HEK293 (cell line): Measurements from ENCODE around the gene GCSAM.

Source experiments
- CTCF ChIA-PET: fragments of 350-600 bp; formaldehyde crosslinking; extraction: SDS; loops from one replicate; lab custom pipeline; 2021; ENCODE audit warnings: antibody characterized with exemption; lab: Yijun Ruan, JAX
- POLR2A ChIA-PET: fragments of 300-600 bp; formaldehyde crosslinking; extraction: SDS; loops from one replicate; lab custom pipeline; 2020; ENCODE audit warnings: antibody characterized with exemption, inconsistent platforms; lab: Yijun Ruan, JAX
- H3K27ac ChIP-seq: fragments of 200-500 bp; sonication (Bioruptor generic); 2 replicates; pipeline ENCODE4 v1.5.1; 2014; ENCODE audit warnings: low read depth, low read length, control low read depth, inconsistent platforms; ENCODE audit errors: extremely low read depth
- H3K36me3 ChIP-seq, 2 experiments: fragments of 200-500 bp in 1 of 2; sonication (Bioruptor generic) in 1 of 2; 1 replicate in 1 of 2; 2 replicates in 1 of 2; pipeline ENCODE4 v1.5.1; 2014 to 2017; ENCODE audit warnings: inconsistent platforms in 2 of 2, low read length in 2 of 2; ENCODE audit not compliant: control insufficient read depth in 2 of 2, insufficient read depth in 1 of 2
- H3K4me1 ChIP-seq: fragments of 200-500 bp; sonication (Bioruptor generic); 2 replicates; pipeline ENCODE4 v1.5.1; 2014; ENCODE audit warnings: mild to moderate bottlenecking, low read length, inconsistent platforms; ENCODE audit not compliant: control insufficient read depth, insufficient read depth
- H3K4me3 ChIP-seq: 2 replicates; pipeline ENCODE4 v1.5.1; 2011; ENCODE audit warnings: low read depth, mild to moderate bottlenecking, control low read depth, low read length, moderate library complexity
- H3K9me3 ChIP-seq: fragments of 200-500 bp; sonication (Bioruptor generic); 2 replicates; pipeline ENCODE4 v1.5.1; 2014; ENCODE audit warnings: low read depth, low read length, inconsistent platforms; ENCODE audit not compliant: control insufficient read depth, insufficient read depth
- HOXD13 ChIP-seq: sonication (generic); formaldehyde crosslinking; IDR thresholded peaks from 2 replicates; pipeline ENCODE4 v1.8.0; 2022; ENCODE audit warnings: missing genetic modification reagents, borderline replicate concordance
- KLF16 ChIP-seq: fragments of 450-650 bp; formaldehyde crosslinking; IDR thresholded peaks from 2 replicates; pipeline ENCODE4 v1.5.1; 2017; ENCODE audit warnings: missing biosample characterization, missing genetic modification characterization
- MEIS1 ChIP-seq: sonication (generic); formaldehyde crosslinking; IDR thresholded peaks from 2 replicates; pipeline ENCODE4 v1.8.1; 2022; ENCODE audit warnings: missing genetic modification reagents, mild to moderate bottlenecking, borderline replicate concordance
- SP7 ChIP-seq: fragments of 450-650 bp; formaldehyde crosslinking; IDR thresholded peaks from 2 replicates; pipeline ENCODE4 v1.5.1; 2016; ENCODE audit warnings: missing biosample characterization, missing genetic modification characterization
- YY2 ChIP-seq: fragments of 450-650 bp; formaldehyde crosslinking; IDR thresholded peaks from 2 replicates; pipeline ENCODE4 v1.5.1; 2016; ENCODE audit warnings: missing biosample characterization, missing genetic modification characterization
- ZBTB21 ChIP-seq: fragments of 450-650 bp; formaldehyde crosslinking; IDR thresholded peaks from 2 replicates; pipeline ENCODE4 v1.5.1; 2017; ENCODE audit warnings: missing biosample characterization, missing genetic modification characterization
- ZFP41 ChIP-seq: fragments of 450-650 bp; formaldehyde crosslinking; IDR thresholded peaks from 2 replicates; pipeline ENCODE4 v1.5.1; 2016; ENCODE audit warnings: missing biosample characterization, missing genetic modification characterization, borderline replicate concordance
- ZNF2 ChIP-seq: fragments of 450-650 bp; formaldehyde crosslinking; IDR thresholded peaks from 2 replicates; pipeline ENCODE4 v1.5.1; 2016; ENCODE audit warnings: missing biosample characterization, missing genetic modification characterization
- ZNF221 ChIP-seq: fragments of 450-650 bp; formaldehyde crosslinking; IDR thresholded peaks from 2 replicates; pipeline ENCODE4 v1.5.1; 2017; ENCODE audit warnings: missing biosample characterization, missing genetic modification characterization, borderline replicate concordance
- ZNF26 ChIP-seq: fragments of 450-650 bp; formaldehyde crosslinking; IDR thresholded peaks from 2 replicates; pipeline ENCODE4 v1.5.1; 2016; ENCODE audit warnings: missing biosample characterization, missing genetic modification characterization
- ZNF274 ChIP-seq, 2 experiments: fragments of 200-500 bp in 1 of 2; fragments of 450-650 bp in 1 of 2; sonication (Bioruptor generic) in 1 of 2; formaldehyde crosslinking in 1 of 2; IDR thresholded peaks; 2 replicates each; pipeline versions ENCODE4 v1.5.1 to v1.6.1; 2014 to 2016; ENCODE audit warnings: borderline replicate concordance in 1 of 2, inconsistent platforms in 1 of 2, low read length in 1 of 2, missing biosample characterization in 1 of 2, missing genetic modification characterization in 1 of 2
- ZNF394 ChIP-seq: fragments of 450-650 bp; formaldehyde crosslinking; IDR thresholded peaks from 2 replicates; pipeline ENCODE4 v1.5.1; 2016; ENCODE audit warnings: missing biosample characterization, missing genetic modification characterization, mild to moderate bottlenecking, moderate library complexity, borderline replicate concordance
- ZNF426 ChIP-seq: fragments of 450-650 bp; formaldehyde crosslinking; IDR thresholded peaks from 2 replicates; pipeline ENCODE4 v1.5.1; 2017; ENCODE audit warnings: missing biosample characterization, missing genetic modification characterization, mild to moderate bottlenecking, inconsistent platforms, moderate library complexity
- ZNF623 ChIP-seq: fragments of 450-650 bp; formaldehyde crosslinking; IDR thresholded peaks from 2 replicates; pipeline ENCODE4 v1.5.1; 2016; ENCODE audit warnings: missing biosample characterization, missing genetic modification characterization
- ZNF624 ChIP-seq: fragments of 450-650 bp; formaldehyde crosslinking; IDR thresholded peaks from 2 replicates; pipeline ENCODE4 v1.5.1; 2017; ENCODE audit warnings: missing biosample characterization, missing genetic modification characterization
- TF ChIP-seq, protein P1 (sequence below): fragments of 450-650 bp; formaldehyde crosslinking; IDR thresholded peaks from 2 replicates; pipeline ENCODE4 v1.5.1; 2016; ENCODE audit warnings: missing biosample characterization, missing genetic modification characterization
- TF ChIP-seq, protein P2 (sequence below): fragments of 450-650 bp; formaldehyde crosslinking; conservative IDR thresholded peaks from 2 replicates; pipeline ENCODE4 v1.5.1; 2016; ENCODE audit warnings: low read depth, missing biosample characterization, missing genetic modification characterization
- TF ChIP-seq, protein P3 (sequence below): fragments of 450-650 bp; formaldehyde crosslinking; IDR thresholded peaks from 2 replicates; pipeline ENCODE4 v1.5.1; 2016; ENCODE audit warnings: missing biosample characterization, missing genetic modification characterization, borderline replicate concordance

The GCSAM gene, protein sequence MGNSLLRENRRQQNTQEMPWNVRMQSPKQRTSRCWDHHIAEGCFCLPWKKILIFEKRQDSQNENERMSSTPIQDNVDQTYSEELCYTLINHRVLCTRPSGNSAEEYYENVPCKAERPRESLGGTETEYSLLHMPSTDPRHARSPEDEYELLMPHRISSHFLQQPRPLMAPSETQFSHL

GRCh38 chr3:112132975-112133448 lies at the start of gene GCSAM:
Gene GCSAM (minus strand): TSS chr3:112133248. CDS start chr3:112133120, 128 bp downstream.
- POLR2A ChIA-PET: no interaction called here
- no peak within 1 kb of the TSS for H3K27ac ChIP-seq
- H3K4me1 ChIP-seq: peaks cover 12% of the 10 kb centered on the region; the same call in 1 of the 2 replicates
- CTCF ChIA-PET: no interaction called here
- H3K36me3 ChIP-seq: peaks cover 0 to 11% of the 10 kb centered on the region in 2 experiments; a peak in 1 of 3 replicates
- no peak within 1 kb of the TSS for H3K4me3 ChIP-seq
- H3K9me3 ChIP-seq: no peaks in the 10 kb centered on the region
- no peak for TF ChIP-seq YY2
- TF ChIP-seq ZNF26 (tag by site-specific recombination): no peak
- TF ChIP-seq ZNF624 (tag by site-specific recombination): no peak
- TF ChIP-seq KLF16 (tag by site-specific recombination): no peak
- no peak for TF ChIP-seq ZBTB21 (tag by site-specific recombination)

DNA sequence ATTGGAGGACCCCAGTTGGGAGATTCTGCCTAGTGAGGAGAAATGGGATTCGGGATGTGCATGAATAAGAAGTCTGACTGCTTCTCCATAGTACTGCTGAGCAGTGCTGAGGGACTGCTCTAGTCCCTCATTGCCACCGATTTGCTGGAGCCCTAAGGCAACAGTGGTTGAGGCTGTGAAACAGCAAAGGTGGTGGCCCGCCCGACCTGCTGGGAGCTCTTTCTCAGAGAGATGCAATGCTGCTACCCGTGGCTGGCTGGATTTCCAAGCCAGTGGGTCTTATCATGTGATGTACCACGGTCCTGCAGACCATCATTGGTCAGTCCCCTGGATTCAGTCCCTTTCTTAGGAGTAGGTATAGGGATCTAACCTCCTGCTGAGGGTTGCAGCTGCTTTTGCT lies 42.6 kb upstream of the GCSAM start:
- no peaks in the 10 kb centered on the region for H3K9me3 ChIP-seq
- no peak overlapping the region for H3K4me3 ChIP-seq
- no peak overlapping the region for H3K27ac ChIP-seq
- no peaks in the 10 kb centered on the region for H3K4me1 ChIP-seq
- no peaks in the 10 kb centered on the region for H3K36me3 ChIP-seq
- POLR2A ChIA-PET: no interaction called here
- CTCF ChIA-PET: no interaction called here
- TF ChIP-seq ZFP41 (tag by site-specific recombination) (no peak), ZNF394 (tag by site-specific recombination) (no peak), MEIS1 (no peak), HOXD13 (CRISPR knock-in tag) (no peak), ZNF2 (no peak), ZNF274 (IDR thresholded peaks at IDR 0.05; ENCODE audit: low read length) (no peak), ZNF274 (tag by site-specific recombination; IDR thresholded peaks at IDR 0.05; ENCODE audit: borderline replicate concordance) (no peak), ZNF623 (tag by site-specific recombination) (no peak), ZNF426 (tag by site-specific recombination) (no peak), SP7 (tag by site-specific recombination) (no peak), ZNF221 (tag by site-specific recombination) (no peak)
- TF ChIP-seq, protein P1, sequence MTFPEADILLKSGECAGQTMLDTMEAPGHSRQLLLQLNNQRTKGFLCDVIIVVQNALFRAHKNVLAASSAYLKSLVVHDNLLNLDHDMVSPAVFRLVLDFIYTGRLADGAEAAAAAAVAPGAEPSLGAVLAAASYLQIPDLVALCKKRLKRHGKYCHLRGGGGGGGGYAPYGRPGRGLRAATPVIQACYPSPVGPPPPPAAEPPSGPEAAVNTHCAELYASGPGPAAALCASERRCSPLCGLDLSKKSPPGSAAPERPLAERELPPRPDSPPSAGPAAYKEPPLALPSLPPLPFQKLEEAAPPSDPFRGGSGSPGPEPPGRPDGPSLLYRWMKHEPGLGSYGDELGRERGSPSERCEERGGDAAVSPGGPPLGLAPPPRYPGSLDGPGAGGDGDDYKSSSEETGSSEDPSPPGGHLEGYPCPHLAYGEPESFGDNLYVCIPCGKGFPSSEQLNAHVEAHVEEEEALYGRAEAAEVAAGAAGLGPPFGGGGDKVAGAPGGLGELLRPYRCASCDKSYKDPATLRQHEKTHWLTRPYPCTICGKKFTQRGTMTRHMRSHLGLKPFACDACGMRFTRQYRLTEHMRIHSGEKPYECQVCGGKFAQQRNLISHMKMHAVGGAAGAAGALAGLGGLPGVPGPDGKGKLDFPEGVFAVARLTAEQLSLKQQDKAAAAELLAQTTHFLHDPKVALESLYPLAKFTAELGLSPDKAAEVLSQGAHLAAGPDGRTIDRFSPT (tag by site-specific recombination): no peak
- TF ChIP-seq, protein P2, sequence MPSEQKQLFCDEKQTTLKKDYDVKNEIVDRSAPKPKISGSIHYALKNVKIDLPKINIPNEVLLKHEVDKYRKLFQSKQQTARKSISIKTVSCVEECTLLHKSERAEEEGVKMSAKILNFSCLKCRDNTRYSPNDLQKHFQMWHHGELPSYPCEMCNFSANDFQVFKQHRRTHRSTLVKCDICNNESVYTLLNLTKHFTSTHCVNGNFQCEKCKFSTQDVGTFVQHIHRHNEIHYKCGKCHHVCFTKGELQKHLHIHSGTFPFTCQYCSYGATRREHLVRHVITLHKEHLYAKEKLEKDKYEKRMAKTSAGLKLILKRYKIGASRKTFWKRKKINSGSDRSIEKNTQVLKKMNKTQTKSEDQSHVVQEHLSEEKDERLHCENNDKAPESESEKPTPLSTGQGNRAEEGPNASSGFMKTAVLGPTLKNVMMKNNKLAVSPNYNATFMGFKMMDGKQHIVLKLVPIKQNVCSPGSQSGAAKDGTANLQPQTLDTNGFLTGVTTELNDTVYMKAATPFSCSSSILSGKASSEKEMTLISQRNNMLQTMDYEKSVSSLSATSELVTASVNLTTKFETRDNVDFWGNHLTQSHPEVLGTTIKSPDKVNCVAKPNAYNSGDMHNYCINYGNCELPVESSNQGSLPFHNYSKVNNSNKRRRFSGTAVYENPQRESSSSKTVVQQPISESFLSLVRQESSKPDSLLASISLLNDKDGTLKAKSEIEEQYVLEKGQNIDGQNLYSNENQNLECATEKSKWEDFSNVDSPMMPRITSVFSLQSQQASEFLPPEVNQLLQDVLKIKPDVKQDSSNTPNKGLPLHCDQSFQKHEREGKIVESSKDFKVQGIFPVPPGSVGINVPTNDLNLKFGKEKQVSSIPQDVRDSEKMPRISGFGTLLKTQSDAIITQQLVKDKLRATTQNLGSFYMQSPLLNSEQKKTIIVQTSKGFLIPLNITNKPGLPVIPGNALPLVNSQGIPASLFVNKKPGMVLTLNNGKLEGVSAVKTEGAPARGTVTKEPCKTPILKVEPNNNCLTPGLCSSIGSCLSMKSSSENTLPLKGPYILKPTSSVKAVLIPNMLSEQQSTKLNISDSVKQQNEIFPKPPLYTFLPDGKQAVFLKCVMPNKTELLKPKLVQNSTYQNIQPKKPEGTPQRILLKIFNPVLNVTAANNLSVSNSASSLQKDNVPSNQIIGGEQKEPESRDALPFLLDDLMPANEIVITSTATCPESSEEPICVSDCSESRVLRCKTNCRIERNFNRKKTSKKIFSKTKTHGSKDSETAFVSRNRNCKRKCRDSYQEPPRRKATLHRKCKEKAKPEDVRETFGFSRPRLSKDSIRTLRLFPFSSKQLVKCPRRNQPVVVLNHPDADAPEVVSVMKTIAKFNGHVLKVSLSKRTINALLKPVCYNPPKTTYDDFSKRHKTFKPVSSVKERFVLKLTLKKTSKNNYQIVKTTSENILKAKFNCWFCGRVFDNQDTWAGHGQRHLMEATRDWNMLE: no peak
- TF ChIP-seq, protein P3, sequence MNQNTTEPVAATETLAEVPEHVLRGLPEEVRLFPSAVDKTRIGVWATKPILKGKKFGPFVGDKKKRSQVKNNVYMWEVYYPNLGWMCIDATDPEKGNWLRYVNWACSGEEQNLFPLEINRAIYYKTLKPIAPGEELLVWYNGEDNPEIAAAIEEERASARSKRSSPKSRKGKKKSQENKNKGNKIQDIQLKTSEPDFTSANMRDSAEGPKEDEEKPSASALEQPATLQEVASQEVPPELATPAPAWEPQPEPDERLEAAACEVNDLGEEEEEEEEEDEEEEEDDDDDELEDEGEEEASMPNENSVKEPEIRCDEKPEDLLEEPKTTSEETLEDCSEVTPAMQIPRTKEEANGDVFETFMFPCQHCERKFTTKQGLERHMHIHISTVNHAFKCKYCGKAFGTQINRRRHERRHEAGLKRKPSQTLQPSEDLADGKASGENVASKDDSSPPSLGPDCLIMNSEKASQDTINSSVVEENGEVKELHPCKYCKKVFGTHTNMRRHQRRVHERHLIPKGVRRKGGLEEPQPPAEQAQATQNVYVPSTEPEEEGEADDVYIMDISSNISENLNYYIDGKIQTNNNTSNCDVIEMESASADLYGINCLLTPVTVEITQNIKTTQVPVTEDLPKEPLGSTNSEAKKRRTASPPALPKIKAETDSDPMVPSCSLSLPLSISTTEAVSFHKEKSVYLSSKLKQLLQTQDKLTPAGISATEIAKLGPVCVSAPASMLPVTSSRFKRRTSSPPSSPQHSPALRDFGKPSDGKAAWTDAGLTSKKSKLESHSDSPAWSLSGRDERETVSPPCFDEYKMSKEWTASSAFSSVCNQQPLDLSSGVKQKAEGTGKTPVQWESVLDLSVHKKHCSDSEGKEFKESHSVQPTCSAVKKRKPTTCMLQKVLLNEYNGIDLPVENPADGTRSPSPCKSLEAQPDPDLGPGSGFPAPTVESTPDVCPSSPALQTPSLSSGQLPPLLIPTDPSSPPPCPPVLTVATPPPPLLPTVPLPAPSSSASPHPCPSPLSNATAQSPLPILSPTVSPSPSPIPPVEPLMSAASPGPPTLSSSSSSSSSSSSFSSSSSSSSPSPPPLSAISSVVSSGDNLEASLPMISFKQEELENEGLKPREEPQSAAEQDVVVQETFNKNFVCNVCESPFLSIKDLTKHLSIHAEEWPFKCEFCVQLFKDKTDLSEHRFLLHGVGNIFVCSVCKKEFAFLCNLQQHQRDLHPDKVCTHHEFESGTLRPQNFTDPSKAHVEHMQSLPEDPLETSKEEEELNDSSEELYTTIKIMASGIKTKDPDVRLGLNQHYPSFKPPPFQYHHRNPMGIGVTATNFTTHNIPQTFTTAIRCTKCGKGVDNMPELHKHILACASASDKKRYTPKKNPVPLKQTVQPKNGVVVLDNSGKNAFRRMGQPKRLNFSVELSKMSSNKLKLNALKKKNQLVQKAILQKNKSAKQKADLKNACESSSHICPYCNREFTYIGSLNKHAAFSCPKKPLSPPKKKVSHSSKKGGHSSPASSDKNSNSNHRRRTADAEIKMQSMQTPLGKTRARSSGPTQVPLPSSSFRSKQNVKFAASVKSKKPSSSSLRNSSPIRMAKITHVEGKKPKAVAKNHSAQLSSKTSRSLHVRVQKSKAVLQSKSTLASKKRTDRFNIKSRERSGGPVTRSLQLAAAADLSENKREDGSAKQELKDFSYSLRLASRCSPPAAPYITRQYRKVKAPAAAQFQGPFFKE: no peak
